SK-N-SH treated with all-trans-retinoic acid at 6 μM for 48 hours (cell line): Measurements from ENCODE around the gene SOX1.

Source experiments
- TOX ChIP-seq: fragments of 250-450 bp; sonication (Bioruptor Pico); IDR thresholded peaks from 2 replicates; pipeline ENCODE4 v1.8.0; 2021; ENCODE audit warnings: mild to moderate bottlenecking, moderate library complexity, borderline replicate concordance
- ZC3H10 ChIP-seq: fragments of 250-450 bp; sonication (Bioruptor Pico); IDR thresholded peaks from 2 replicates; pipeline ENCODE4 v1.5.1; 2021; ENCODE audit warnings: mild to moderate bottlenecking, moderate library complexity
- ZFP30 ChIP-seq: fragments of 450-650 bp; formaldehyde crosslinking; IDR thresholded peaks from 2 replicates; pipeline ENCODE4 v1.5.0; 2022; ENCODE audit warnings: mild to moderate bottlenecking, moderate library complexity
- ZNF565 ChIP-seq: fragments of 450-650 bp; formaldehyde crosslinking; conservative IDR thresholded peaks from 2 replicates; pipeline ENCODE4 v1.5.0; 2020; ENCODE audit warnings: low read depth, mild to moderate bottlenecking, moderate library complexity
- TF ChIP-seq, protein P1 (sequence below): fragments of 250-450 bp; sonication (Bioruptor Pico); IDR thresholded peaks from 2 replicates; pipeline ENCODE4 v1.5.1; 2021; ENCODE audit warnings: mild to moderate bottlenecking, moderate library complexity
- TF ChIP-seq, protein P2 (sequence below): fragments of 250-450 bp; sonication (Bioruptor Pico); IDR thresholded peaks from 2 replicates; pipeline ENCODE4 v1.5.1; 2020; ENCODE audit warnings: low read depth, mild to moderate bottlenecking, moderate library complexity
- TF ChIP-seq, protein P3 (sequence below): fragments of 250-450 bp; sonication (Bioruptor Pico); IDR thresholded peaks from 2 replicates; pipeline ENCODE4 v1.5.0; 2020; ENCODE audit warnings: mild to moderate bottlenecking, moderate library complexity

DNA sequence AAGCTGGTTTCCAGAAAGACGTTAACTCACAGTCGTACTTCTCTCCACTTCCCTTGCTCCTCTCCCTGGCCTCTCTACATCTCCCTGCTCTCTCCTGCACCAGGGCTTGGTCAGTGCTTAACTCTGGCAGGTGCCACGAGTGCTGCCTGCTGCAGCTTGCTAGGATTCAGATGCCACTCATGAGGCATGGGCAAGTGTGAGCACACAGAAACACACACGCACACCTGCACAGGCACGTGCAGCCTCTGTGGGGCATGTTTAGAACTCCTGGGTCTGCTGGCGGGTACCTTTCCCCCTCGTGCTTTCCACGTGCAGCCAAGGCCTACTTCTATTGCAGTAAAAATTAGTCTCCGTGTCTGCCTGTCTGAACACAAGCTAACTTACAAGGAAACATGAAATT lies 31.8 kb downstream of the SOX1 start:
- TF ChIP-seq, protein P1, sequence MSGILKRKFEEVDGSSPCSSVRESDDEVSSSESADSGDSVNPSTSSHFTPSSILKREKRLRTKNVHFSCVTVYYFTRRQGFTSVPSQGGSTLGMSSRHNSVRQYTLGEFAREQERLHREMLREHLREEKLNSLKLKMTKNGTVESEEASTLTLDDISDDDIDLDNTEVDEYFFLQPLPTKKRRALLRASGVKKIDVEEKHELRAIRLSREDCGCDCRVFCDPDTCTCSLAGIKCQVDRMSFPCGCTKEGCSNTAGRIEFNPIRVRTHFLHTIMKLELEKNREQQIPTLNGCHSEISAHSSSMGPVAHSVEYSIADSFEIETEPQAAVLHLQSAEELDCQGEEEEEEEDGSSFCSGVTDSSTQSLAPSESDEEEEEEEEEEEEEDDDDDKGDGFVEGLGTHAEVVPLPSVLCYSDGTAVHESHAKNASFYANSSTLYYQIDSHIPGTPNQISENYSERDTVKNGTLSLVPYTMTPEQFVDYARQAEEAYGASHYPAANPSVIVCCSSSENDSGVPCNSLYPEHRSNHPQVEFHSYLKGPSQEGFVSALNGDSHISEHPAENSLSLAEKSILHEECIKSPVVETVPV (CRISPR knock-in tag), result no peak
- TF ChIP-seq, protein P2, sequence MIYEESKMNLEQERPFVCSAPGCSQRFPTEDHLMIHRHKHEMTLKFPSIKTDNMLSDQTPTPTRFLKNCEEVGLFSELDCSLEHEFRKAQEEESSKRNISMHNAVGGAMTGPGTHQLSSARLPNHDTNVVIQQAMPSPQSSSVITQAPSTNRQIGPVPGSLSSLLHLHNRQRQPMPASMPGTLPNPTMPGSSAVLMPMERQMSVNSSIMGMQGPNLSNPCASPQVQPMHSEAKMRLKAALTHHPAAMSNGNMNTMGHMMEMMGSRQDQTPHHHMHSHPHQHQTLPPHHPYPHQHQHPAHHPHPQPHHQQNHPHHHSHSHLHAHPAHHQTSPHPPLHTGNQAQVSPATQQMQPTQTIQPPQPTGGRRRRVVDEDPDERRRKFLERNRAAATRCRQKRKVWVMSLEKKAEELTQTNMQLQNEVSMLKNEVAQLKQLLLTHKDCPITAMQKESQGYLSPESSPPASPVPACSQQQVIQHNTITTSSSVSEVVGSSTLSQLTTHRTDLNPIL (CRISPR knock-in tag), result no peak
- TF ChIP-seq ZFP30 (CRISPR knock-in tag), result no peak
- TF ChIP-seq ZNF565 (CRISPR knock-in tag), result no peak
- TF ChIP-seq TOX, result no peak
- TF ChIP-seq ZC3H10 (CRISPR knock-in tag), result no peak
- TF ChIP-seq, protein P3, sequence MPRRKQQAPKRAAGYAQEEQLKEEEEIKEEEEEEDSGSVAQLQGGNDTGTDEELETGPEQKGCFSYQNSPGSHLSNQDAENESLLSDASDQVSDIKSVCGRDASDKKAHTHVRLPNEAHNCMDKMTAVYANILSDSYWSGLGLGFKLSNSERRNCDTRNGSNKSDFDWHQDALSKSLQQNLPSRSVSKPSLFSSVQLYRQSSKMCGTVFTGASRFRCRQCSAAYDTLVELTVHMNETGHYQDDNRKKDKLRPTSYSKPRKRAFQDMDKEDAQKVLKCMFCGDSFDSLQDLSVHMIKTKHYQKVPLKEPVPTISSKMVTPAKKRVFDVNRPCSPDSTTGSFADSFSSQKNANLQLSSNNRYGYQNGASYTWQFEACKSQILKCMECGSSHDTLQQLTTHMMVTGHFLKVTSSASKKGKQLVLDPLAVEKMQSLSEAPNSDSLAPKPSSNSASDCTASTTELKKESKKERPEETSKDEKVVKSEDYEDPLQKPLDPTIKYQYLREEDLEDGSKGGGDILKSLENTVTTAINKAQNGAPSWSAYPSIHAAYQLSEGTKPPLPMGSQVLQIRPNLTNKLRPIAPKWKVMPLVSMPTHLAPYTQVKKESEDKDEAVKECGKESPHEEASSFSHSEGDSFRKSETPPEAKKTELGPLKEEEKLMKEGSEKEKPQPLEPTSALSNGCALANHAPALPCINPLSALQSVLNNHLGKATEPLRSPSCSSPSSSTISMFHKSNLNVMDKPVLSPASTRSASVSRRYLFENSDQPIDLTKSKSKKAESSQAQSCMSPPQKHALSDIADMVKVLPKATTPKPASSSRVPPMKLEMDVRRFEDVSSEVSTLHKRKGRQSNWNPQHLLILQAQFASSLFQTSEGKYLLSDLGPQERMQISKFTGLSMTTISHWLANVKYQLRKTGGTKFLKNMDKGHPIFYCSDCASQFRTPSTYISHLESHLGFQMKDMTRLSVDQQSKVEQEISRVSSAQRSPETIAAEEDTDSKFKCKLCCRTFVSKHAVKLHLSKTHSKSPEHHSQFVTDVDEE, result no peak
